Thyroid gland (tissue), 4 donors: Measurements from ENCODE around the gene EVC.

Source experiments
- CTCF ChIP-seq, 6 experiments: fragments of 200-600 bp in 3 of 6; fragments of 450-650 bp in 3 of 6; sonication (generic) in 3 of 6; IDR thresholded peaks; one replicate each; pipeline ENCODE4 v1.5.1; 2016 to 2019; ENCODE audit warnings: antibody characterized with exemption in 6 of 6, mild to moderate bottlenecking in 2 of 6, inconsistent platforms in 1 of 6, moderate library complexity in 1 of 6
- POLR2A ChIP-seq, 2 donors: fragments of 450-650 bp; IDR thresholded peaks; one replicate each; pipeline ENCODE4 v1.6.1; 2017; ENCODE audit warnings: antibody characterized with exemption in 2 of 2, mild to moderate bottlenecking in 2 of 2, moderate library complexity in 1 of 2

- TF ChIP-seq POLR2A (IDR thresholded peaks at IDR 0.05) (no peak), CTCF (IDR thresholded peaks at IDR 0.05) (no peak)
Measured at GRCh38 chr4:5760936-5761480, 50.0 kb downstream of the EVC start.
